ENCODE results near the gene KASH5. TPM values are rescaled to one million over a fixed set of nuclear protein-coding genes. Genes with fewer than 3 reads are reported as not detected.

KASH5 gene
- total and polyA plus RNA-seq, 2 of the 13 experiments (the other 11 are each of a cell fraction or from before 2014, with no cell fraction given), result not detected

GRCh38 chr19:49435670-49436069 lies 47.6 kb downstream of the KASH5 start:
- intact Hi-C loops (cut with micrococcal nuclease; ENCODE audit: unreplicated experiment), result no loop called here
- Histone ChIP-seq H3K36me3 (replicated peaks in 1 of 2; ENCODE audit: control insufficient read depth in 1 of 2, insufficient read depth in 2 of 2, low read length in 2 of 2) (no peaks in the 10 kb centered on the region), H3K27ac (ENCODE audit: extremely low read length, insufficient read depth, low read length) (no peak overlapping the region), H3K9me3 (ENCODE audit: low read length) (no peaks in the 10 kb centered on the region), H3K4me1 (ENCODE audit: insufficient read depth, low read length) (no peaks in the 10 kb centered on the region), H3K4me2 (ENCODE audit: low read depth, low read length) (no peak overlapping the region), H3K4me3 (replicated peaks in 1 of 3; ENCODE audit: insufficient read depth in 1 of 3, low read depth in 2 of 3, low read length in 3 of 3) (no peak overlapping the region), H3K27me3 (ENCODE audit: control insufficient read depth in 1 of 2, insufficient read depth in 2 of 2, low read length in 2 of 2) (peaks cover 11 to 87% of the 10 kb centered on the region in 2 experiments), H3K9ac (ENCODE audit: insufficient read depth, low read depth, low read length) (no peak overlapping the region), H4K20me1 (ENCODE audit: insufficient read depth, low read length) (no peaks in the 10 kb centered on the region), H3K79me2 (ENCODE audit: insufficient read depth, low read length) (no peaks in the 10 kb centered on the region), H2AFZ (ENCODE audit: low read length) (no peak overlapping the region)
- in situ Hi-C loops (cut with HindIII; ENCODE audit: extremely low pct_ligation_motif_present, low pct_unique_long_range_greater_than_20kb), result no loop called here
- FAIRE-seq (no peak), ATAC-seq (no peak), DNase-seq (ENCODE audit: low spot score) (no peak)
- no TSS peak for BruUV-seq (replicated peaks)
- ChIA-PET CTCF (ENCODE audit: low intra/inter-chr PET ratio, low total read pairs) (no interaction called here), POLR2A (interaction anchor here (1.0 to 1.1 kb wide), 2 partner anchors 18 kb away, joined by 3 to 5 read pairs; partner anchors contain the start of gene ALDH16A1)
- 66% methylated on average over 10 of the region's 10 CpGs for WGBS (ENCODE audit: low lambda C conversion rate)
- TF ChIP-seq ZNF644 (CRISPR knock-in tag; IDR thresholded peaks at IDR 0.05; ENCODE audit: low read depth) (no peak), RXRA (CRISPR knock-in tag; IDR thresholded peaks at IDR 0.05) (no peak), CBX1 (IDR thresholded peaks at IDR 0.05; ENCODE audit: low read depth) (no peak), ZNF318 (CRISPR knock-in tag; IDR thresholded peaks at IDR 0.05) (no peak), BRD4 (CRISPR knock-in tag; IDR thresholded peaks at IDR 0.05) (no peak), MAFK (conservative IDR thresholded peaks at IDR 0.05 in 1 of 2, IDR thresholded peaks at IDR 0.05 in 1 of 2; ENCODE audit: low read length in 2 of 2) (no peak), ZNF121 (CRISPR knock-in tag; IDR thresholded peaks at IDR 0.05) (no peak), ARID2 (CRISPR knock-in tag; IDR thresholded peaks at IDR 0.05; ENCODE audit: borderline replicate concordance) (no peak), POGZ (CRISPR knock-in tag; IDR thresholded peaks at IDR 0.05) (no peak), HHEX (CRISPR knock-in tag; IDR thresholded peaks at IDR 0.05) (no peak), THYN1 (CRISPR knock-in tag; IDR thresholded peaks at IDR 0.05; ENCODE audit: borderline replicate concordance, low read depth) (no peak), CBFB (CRISPR knock-in tag; IDR thresholded peaks at IDR 0.05) (no peak), ZNF883 (CRISPR knock-in tag; IDR thresholded peaks at IDR 0.05; ENCODE audit: not compliant biosample characterization) (no peak), ZNF350 (CRISPR knock-in tag; IDR thresholded peaks at IDR 0.05; ENCODE audit: borderline replicate concordance, low read depth) (no peak), YEATS4 (CRISPR knock-in tag; IDR thresholded peaks at IDR 0.05; ENCODE audit: borderline replicate concordance) (no peak), YY1 (IDR thresholded peaks at IDR 0.05; ENCODE audit: insufficient read depth, insufficient replicate concordance, low read depth, low read length) (no peak), CREB1 (IDR thresholded peaks at IDR 0.05) (no peak), CREB1 (CRISPR knock-in tag; IDR thresholded peaks at IDR 0.05) (no peak), ZNF546 (CRISPR knock-in tag; conservative IDR thresholded peaks at IDR 0.05) (no peak)
- TF ChIP-seq, protein P1, sequence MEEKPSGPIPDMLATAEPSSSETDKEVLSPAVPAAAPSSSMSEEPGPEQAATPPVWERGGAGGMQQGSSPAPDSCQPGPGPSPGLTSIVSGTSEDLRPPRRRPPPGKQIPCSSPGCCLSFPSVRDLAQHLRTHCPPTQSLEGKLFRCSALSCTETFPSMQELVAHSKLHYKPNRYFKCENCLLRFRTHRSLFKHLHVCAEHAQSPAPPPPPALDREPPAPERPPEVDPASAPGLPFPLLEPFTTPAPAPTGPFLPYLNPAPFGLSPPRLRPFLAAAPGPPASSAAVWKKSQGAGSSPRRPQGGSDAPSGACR (CRISPR knock-in tag; IDR thresholded peaks at IDR 0.05), result no peak

Data from HepG2 (cell line).